HG02623 (cell line): ENCODE data around the gene STAT5B.
A peak's percentile ranks its signal among the peaks of the same experiment; 100 is the strongest.

ENCODE experiments used
- ATAC-seq: cut with Tn5 transposase; IDR thresholded peaks from one replicate; pipeline ENCODE4 v1.9.1; 2021; ENCODE audit warnings: moderate library complexity; ENCODE audit not compliant: unreplicated experiment

STAT5B gene

DNA sequence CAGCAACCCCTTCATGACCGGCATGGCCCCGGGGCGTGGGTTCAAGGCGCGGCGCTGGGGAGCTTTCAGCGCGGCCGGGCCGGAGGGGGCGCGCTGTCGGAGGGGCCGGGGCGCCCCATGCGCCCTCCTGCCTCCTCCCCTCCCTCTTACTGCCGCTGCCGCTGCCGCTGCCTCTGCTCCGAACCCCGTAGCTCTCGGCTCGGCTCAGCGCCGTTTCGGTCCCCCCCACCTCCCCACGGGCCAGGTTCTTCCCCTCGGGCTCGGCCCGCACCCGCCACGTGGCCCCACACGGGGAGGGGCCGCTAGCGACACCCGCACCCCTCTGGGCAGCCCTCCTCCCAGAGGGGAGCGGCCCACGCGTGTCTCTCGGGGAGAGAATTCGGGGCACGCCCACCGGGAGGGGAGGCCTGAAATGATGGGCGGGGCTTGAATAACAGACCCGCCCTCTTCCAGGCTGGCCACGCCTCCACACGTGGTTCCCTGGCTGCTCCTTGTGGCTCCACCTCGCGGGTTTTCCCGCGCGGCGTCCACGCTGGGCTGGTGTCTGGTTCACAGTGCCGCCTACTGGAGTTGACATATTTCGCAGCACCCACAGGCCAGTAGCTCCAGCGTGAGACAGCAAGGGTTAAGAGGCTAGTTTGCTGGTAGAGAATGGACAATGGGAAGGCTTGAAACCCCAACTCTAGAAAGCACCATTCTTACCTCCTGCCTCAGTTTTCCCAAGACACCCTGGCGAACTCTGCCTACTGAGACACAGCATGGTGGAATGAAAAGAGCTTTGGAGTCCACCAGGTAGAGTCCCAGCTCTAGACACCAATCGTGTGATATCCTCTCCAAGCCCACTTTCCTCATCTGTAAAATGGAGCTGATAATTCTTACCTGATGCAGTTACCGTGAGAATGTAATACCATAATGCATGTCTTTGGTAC is 95.0 kb downstream of the STAT5B start, which contains the start of gene KCNH4:
Gene KCNH4, minus strand, starts transcription at position 221 of the 929 bp plus-strand sequence. Its CDS starts 197 bp downstream, at position 24.
- ATAC-seq, result peak; percentile 33

DNA sequence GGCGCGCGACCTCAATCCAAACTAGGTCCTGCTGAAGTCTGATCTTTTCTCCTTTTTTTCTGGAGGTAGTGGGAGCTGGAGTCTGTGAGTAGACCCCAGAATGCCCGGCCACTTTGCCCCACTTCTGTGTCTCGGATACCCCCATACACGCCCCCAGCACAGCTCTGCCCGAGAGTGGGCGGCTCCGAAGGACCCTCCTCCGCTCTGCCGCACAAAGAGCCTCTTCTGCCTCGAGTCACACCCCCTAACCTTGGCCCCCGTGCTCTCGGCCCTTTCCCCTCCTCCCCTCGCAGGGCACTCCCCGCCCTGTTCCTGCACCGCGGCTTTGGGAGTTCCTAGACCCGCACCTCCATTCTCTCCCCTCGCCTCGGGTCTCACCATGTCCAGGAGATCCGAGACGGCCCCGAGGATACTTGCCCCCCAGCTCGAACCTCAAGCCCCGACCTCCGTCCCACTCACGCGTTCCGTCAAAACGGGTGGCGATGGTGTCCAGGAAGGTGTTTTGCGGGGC is 95.7 kb downstream of the STAT5B start:
- no peak for ATAC-seq

- ATAC-seq, result no peak
Observed at GRCh38 chr17:42179911-42180410, 96.2 kb downstream of the STAT5B start.

DNA sequence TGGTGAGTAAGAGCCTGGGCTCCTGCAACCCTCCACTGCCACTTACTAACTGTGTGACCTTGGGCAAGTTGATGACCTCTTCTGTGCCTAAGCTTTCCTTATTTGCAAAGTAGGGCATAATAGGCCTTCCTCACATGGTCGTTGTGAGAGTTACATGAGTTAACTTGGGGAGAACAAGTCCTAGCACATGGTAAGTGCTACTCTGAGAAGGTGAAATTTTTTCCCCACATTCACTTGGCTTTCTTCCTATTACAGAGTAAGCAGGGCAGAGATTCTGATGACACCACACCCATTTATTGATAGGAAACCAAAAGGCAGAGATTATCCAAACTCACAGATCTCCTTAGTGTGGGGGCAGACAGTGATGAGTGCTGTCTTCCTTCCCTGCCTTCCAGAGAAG is 96.9 kb downstream of the STAT5B start:
- no peak for ATAC-seq

GRCh38 chr17:42178817-42179216 is 97.4 kb downstream of the STAT5B start:
- ATAC-seq, result no peak

DNA sequence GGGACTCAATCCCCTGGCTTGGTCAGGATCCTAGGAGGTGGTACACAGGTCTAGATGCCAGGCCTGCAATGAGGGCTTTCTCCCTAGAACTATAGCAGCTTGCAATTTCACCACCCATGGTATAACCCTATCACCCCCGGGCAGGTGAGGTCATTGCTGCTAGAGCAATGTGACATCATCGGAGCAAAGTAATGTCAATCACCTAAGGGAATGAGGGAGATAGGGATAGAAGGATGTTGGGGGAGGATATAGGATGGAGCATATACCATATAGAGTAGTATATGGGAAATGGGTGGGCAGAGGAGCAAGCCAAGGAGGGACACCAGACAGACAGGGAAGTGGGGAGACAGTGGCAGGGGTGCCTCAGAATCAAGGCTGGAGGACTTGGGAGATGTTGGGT is 98.5 kb downstream of the STAT5B start:
- ATAC-seq, result no peak

- ATAC-seq, result no peak
Observed at GRCh38 chr17:42174126-42174783, 101.9 kb downstream of the STAT5B start.

DNA sequence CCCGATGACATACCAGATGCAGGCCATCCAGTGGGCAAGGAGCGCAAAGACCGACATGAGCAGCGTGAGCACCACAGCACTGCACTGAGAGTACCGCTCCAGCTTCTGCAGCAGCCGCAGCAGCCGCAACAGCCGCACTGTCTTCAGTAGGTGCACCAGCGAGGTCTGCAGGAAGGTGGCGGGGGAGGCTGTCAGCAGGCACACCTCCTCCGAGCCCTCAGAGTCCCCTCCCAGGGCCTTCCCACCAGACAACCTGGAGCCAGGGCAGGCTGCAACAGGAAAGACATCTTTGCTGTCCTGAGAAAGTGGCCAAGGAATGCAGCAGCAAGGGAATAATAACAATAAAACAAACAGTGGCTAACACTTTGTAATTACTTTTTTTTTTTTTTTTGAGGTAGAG is 104.4 kb downstream of the STAT5B start:
- ATAC-seq, result no peak

DNA sequence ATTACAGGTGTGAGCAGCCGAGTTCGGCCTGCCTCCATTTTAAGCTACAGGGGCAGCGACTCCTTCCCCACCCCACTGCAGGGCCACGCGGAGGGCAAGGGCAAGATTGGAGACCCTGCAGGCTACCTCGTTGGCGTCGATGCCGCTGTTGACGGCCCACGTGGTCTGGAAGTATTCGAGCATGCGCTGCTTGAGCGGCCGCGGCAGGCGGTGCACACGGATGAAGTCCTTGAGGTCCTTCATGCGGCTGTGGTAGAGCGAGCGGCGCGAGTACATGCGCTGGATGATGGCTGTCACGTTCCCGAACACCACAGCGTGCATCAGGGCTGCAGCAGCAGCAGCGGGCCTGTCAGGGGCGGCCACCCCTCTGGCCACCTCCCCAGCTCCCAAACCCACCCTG is 106.8 kb downstream of the STAT5B start:
- ATAC-seq, result no peak

GRCh38 chr17:42167807-42168206 is 108.4 kb downstream of the STAT5B start:
- no peak for ATAC-seq

- no peak for ATAC-seq
Observed at GRCh38 chr17:42166196-42166763, 109.9 kb downstream of the STAT5B start.

DNA sequence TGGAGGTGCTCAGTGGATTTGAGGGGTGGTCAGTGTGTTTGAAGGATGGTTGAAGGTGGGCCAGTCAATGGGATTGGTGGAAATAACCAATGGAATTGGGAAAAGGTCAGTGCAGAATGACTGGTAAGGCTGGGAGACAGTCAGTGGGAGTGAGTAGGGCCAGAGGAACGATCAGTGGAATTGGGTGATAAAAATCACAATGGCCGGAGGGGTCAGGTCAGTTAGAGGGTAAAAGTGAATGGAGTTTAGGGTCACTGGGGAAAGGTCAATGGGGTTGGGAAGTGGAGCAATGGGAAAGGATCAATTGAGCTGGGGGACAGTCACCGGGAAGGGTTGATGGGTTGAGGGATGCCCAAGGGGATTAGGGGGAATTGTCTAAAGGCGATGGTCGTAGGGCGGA is 110.4 kb downstream of the STAT5B start:
- ATAC-seq, result no peak

DNA sequence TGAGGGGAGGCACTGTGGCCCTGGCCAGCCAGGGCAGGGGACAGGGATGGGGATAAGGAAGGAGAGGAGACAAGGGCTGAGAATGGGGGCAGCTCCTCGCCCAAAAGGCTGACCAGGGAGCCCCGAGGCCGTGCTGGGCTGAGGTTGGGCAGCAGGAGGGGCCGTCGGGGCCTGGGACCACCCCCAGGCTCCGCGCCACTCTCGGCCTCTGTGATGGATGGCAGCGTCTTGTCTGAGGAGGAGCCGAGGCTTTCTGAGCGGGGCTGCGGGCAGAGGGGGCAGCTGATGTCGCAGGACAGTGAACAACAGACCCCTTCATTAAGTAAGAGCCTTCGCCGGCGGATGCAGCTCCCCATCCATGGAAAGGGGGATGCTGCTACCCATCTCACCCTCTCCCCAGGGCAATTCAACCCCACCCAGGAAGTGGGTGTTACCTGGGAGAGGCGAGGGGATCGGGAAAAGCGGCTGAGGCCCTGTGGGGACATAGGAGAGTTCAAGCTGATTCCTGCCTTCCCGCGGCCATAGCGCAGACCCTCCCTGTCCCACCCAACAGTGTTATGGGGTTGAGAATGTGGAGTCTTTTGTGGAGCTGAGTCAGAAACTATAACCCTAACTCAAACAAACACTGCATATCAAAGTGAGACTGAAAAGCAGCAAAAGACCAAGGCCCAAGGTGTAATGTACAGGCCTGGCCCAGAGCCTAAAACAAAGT is 112.3 kb downstream of the STAT5B start:
- ATAC-seq, result no peak

- ATAC-seq, result no peak
Observed at GRCh38 chr17:42163113-42163512, 113.1 kb downstream of the STAT5B start.

GRCh38 chr17:42160531-42160910 is 115.7 kb downstream of the STAT5B start:
- ATAC-seq, result no peak

DNA sequence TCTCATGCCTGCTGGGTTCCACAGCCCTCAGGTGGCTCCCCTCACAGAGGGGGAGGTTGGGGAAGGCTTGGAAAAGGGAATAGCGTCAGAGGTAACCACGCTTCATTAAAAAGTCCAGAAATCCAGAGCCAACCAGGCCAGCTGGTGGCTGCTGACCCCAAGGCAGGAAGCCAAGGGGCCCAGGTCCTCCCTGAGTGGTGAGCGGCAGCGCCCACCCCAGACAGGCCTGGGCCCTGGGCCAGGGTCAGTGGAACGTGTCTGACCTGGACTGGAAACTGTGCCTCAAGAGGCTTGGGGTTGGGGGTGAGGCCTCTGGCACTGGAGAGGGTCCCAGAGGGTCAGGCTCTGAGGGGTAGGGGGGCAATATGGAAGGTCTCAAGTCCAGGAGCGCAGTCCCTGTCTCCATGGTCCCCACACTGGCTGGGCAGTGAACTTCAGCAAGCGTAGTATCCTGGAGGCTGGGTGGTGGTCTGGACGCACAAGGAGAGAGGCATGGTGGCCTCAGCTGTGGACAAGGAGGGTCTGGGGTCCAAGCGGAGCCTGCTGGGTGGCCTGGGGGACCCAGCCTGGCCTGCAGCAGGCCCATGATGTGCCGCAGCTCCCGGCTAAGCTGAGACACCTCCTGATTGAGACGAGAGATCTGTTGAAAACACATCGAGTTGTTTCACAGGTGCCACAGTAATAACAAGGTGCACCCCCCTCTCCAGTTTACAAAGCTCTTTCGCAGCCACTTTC is 116.2 kb downstream of the STAT5B start:
- no peak for ATAC-seq

GRCh38 chr17:42155614-42156045 is 120.6 kb downstream of the STAT5B start:
- ATAC-seq, result no peak

DNA sequence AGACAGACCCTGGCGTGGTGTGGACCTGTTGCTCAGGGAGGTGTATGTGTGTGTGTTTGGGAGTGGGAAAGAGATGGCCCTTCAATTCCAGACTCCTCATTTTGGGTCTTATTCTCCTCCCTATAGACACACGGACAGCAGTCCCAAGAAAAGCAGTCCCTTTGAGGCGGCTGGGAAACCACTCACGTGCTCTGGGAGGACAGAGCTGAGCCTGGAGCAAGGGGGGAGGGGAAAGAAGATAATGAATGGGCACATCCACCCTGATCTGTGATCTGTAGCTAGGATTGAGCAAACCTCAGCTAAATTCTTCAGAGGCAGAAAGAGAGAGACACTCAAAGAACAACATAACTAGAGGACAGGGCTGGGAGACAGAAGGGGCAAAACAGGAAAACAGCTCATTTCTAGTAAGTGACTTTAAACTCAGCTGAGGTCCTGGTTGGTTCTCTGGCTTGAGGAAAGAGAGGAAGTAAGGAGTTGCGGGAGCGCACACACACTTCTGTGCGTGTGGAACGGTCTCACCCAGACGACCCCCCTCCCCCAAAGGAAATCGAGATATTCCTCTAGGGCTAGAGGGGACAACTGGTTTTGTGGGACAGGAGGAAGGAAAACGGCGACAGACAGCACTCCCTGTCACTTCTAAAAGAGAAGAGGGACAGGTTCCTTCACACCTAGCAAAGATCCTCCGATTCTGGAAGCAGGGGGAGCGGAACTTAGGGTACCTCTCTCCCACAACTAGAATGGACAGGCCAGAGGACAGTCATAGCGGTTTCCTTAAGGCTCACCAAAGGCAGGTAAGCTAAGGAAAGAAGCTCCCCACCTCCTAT is 122.1 kb downstream of the STAT5B start:
- ATAC-seq, result no peak
